ENCODE results near the gene OGFRL1.
"Not testable (repeated sequence)": the region's sequence is repeated elsewhere in the genome, so short reads cannot be mapped to it uniquely, and the experiment has no call there.

Gene OGFRL1

DNA sequence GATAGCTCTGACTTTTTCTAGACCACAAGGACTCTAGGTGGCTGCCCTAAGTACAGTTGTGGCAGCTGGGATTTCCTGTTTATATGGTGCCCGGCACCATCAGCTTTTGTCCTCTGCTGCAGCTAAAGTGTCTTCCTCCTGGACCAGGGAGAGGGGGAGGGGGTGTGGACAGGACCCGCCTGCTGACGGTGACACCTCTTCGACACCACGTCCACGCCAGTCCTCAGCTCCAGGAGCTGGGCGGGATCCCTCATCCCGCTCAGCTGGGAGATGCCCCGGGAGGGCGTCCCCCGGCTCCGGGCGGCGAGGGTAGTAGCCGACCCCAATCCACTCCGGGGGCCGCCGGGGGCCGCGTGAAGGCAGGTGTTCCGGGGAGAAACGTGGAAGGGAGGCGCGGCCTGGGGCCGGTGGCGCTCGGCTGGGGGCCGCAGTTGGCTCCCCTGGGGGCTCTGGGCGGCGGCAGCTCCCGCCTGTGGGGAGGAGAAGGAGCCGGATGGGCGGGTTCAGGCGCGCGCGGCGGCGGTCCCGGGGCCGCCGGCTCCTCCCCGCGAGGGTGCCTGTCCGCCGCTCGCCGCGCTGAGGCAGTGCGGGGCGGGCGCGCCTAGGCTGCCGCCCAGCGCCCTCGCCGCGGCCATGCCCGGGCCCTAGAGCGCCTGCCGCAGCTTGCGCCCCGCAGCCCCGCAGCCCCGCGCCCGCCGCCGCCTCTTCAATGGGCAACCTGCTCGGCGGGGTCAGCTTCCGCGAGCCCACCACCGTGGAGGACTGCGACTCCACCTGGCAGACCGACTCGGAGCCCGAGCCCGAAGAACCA, at the start of gene OGFRL1:
TSS of gene OGFRL1 (plus strand) at position 584 of the 811 bp plus-strand sequence. CDS start at position 710, 126 bp downstream.
- DNase-seq, result peak; percentile 76

DNA sequence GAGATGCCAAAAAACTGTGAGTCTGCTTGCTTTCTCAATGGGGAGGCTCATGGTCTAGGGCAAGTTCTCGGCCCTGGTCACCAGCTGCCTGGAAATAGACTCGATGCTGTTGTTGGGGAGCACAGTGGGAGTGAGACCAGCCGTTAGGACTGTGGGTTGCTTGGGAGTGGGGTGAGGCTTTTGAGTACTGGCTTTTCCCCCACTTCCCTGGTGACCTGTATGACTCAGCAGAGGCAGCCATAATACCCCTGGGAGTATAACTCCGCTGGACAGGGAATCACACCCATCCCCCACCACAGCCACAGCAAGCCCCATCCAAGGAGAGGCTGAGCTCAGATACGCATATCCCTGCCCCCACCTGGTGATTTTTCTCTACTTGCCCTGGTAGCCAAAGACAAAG, 48.9 kb upstream of the OGFRL1 start:
- no peak for DNase-seq

- DNase-seq, result no peak
Measured at GRCh38 chr6:71245265-71246049, 43.2 kb upstream of the OGFRL1 start.

GRCh38 chr6:71246596-71246995, 42.0 kb upstream of the OGFRL1 start:
- no peak for DNase-seq

- no peak for DNase-seq
Measured at GRCh38 chr6:71248306-71248765, 40.3 kb upstream of the OGFRL1 start.

GRCh38 chr6:71248878-71249544, 39.6 kb upstream of the OGFRL1 start:
- DNase-seq, result no peak

DNA sequence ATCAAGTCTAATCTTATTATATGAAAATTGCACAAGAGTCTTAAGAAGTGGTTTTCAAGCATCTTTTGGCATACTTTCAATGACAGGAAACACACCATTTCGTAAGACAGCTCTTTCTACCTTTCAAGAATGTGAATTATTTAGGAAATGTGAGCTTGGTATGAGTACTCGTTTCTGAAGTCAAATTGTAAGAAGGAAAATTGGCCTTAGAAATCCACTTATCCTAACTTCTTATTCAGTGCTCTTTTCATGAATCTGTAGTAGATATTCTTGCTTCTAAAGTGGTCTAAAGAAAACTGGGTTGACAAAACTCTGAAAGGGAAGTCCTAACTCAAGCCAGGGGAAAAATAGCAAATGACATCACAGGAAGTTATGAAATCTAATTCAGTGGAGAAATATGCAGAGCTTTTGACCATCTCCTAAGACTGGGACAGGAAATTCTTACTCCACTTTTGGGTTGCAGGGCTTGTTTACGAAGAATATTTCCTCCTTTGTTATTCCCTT, 38.5 kb upstream of the OGFRL1 start:
- DNase-seq, result no peak

DNA sequence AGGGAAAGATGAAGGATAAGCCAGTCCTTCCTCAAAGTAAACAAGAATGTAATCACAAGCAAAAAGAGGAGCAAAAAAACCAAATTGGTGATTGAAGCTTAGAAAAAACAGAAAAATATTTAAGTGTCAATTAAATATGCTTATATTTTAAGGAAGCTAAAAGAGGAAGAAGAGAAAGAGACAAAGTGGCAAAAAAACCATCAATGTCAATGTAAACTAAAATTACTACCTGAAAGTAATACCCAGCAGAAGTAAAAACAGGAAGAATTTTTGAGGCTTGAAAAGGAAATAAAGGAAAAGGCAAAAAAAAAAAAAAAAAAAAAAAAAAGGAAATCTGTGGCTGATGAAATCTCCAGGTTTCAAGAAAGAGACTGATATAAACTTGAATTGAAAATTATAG, 36.2 kb upstream of the OGFRL1 start:
- DNase-seq, result no peak

GRCh38 chr6:71252960-71253359, 35.7 kb upstream of the OGFRL1 start:
- no peak for DNase-seq

GRCh38 chr6:71254323-71254722, 34.3 kb upstream of the OGFRL1 start:
- no peak for DNase-seq

- DNase-seq, result no peak
Measured at GRCh38 chr6:71258078-71258866, 30.3 kb upstream of the OGFRL1 start.

- DNase-seq, result no peak
Measured at GRCh38 chr6:71259888-71260604, 28.6 kb upstream of the OGFRL1 start.

- DNase-seq, result no peak
Measured at GRCh38 chr6:71262914-71263313, 25.7 kb upstream of the OGFRL1 start.

DNA sequence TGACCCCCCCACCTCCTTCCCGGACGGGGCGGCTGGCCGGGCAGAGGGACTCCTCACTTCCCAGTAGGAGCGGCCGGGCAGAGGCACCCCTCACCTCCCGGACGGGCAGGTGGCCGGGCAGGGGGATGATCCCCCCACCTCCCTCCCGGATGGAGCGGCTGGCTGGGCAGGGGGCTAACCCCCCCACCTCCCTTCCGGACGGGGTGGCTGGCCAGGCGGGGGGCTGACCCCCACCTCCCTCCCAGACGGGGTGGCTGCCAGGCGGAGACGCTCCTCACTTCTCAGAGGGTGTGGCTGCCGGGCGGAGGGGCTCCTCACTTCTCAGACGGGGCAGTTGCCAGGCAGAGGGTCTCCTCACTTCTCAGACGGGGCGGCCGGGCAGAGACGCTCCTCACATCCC, 22.2 kb upstream of the OGFRL1 start:
- DNase-seq, result not testable (repeated sequence)

- DNase-seq, result no peak
Measured at GRCh38 chr6:71268735-71269437, 19.7 kb upstream of the OGFRL1 start.

DNA sequence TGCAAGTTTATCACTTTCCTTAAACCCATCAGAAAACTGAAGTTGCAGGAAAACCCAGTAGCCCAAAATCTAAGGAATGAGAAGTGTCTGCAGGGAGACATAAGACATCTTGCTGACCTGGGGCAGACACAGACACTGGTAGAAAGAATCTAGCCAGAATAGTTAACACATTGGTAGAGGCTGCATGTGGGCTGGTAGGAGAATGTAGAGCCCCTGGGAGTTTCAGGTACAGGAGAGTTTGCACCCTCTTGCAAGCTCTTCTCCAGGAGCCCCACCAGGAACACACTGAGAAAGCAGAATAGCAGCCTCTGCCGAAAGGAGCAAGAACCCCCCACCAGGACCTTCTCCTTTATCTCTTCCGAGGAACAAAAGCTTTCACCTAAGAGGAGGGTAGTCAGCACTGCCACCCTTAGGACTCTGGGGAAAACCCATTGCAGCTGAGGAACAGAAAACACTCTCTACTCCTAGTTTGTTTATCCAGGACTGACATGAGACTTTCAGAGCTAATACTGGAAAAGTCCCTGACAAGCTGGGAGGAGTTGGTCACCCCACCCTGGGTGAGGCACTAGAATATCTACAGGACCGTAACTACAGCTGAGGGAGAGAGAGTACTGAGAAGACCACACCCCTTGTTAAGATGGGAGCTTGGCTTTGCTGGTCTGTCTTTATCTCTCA, 10.5 kb upstream of the OGFRL1 start:
- no peak for DNase-seq

- no peak for DNase-seq
Measured at GRCh38 chr6:71279321-71279720, 9.3 kb upstream of the OGFRL1 start.

DNA sequence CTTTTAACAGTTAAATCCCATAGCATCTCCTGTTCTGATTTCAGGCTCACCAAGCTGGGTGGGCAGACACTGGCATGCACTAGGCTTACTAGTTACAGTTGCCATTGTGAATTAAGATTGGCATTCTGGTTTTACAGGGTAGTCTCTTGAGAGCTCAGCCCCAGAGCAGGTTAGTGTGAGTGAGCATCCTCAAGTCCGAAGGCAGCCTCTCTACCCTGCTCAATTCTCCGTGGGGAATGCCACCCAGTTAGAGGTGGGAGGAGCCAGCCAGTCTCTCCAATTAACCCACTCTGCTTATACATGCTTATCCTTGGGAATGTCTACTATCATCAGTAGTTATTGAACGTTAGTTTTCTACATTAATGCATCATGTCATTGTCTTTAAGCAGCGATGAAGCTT, 8.9 kb upstream of the OGFRL1 start:
- DNase-seq, result no peak

- DNase-seq, result no peak
Measured at GRCh38 chr6:71280701-71281100, 7.9 kb upstream of the OGFRL1 start.

- no peak for DNase-seq
Measured at GRCh38 chr6:71284785-71285184, 3.8 kb upstream of the OGFRL1 start.

Data from right forelimb (tissue), 1 donor.